ENCODE data around the gene RTN4. TPM values are rescaled to one million over a fixed set of nuclear protein-coding genes. Genes with fewer than 3 reads are reported as not detected.
A peak's percentile ranks its signal among the peaks of the same experiment; 100 is the strongest.
"Not testable (repeated sequence)": the region's sequence is repeated elsewhere in the genome, so short reads cannot be mapped to it uniquely, and the experiment has no call there.

RTN4 gene
- total RNA-seq, 4 donors from 2014 or later = 183 to 259 (median 244) TPM

GRCh38 chr2:55056024-55056521 lies 5.8 kb upstream of the RTN4 start:
- H3K36me3 ChIP-seq = no peaks in the 10 kb centered on the region
- H3K27ac ChIP-seq = peak overlapping the region in 1 of 4 donors; percentile 37
- intact Hi-C loops (cut with DNase I; ENCODE audit: low total_unique reads) (no loop called here), in situ Hi-C loops (cut with MboI; ENCODE audit: low sequenced_read_pairs in 4 of 4) (no loop called here)
- DNase-seq = peak; percentile 33 to 66
- ATAC-seq = peak; percentile 60 to 62
- no peak overlapping the region for H3K4me3 ChIP-seq
- no peaks in the 10 kb centered on the region for H3K27me3 ChIP-seq
- TF ChIP-seq, protein P1, sequence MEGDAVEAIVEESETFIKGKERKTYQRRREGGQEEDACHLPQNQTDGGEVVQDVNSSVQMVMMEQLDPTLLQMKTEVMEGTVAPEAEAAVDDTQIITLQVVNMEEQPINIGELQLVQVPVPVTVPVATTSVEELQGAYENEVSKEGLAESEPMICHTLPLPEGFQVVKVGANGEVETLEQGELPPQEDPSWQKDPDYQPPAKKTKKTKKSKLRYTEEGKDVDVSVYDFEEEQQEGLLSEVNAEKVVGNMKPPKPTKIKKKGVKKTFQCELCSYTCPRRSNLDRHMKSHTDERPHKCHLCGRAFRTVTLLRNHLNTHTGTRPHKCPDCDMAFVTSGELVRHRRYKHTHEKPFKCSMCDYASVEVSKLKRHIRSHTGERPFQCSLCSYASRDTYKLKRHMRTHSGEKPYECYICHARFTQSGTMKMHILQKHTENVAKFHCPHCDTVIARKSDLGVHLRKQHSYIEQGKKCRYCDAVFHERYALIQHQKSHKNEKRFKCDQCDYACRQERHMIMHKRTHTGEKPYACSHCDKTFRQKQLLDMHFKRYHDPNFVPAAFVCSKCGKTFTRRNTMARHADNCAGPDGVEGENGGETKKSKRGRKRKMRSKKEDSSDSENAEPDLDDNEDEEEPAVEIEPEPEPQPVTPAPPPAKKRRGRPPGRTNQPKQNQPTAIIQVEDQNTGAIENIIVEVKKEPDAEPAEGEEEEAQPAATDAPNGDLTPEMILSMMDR (IDR thresholded peaks at IDR 0.05 in 4 of 5, conservative IDR thresholded peaks at IDR 0.05 in 1 of 5) = no peak
- TF ChIP-seq POLR2A (IDR thresholded peaks at IDR 0.05) = no peak
- H3K9me3 ChIP-seq = no peaks in the 10 kb centered on the region
- peaks cover 13 to 16% of the 10 kb centered on the region in 2 donors for H3K4me1 ChIP-seq

DNA sequence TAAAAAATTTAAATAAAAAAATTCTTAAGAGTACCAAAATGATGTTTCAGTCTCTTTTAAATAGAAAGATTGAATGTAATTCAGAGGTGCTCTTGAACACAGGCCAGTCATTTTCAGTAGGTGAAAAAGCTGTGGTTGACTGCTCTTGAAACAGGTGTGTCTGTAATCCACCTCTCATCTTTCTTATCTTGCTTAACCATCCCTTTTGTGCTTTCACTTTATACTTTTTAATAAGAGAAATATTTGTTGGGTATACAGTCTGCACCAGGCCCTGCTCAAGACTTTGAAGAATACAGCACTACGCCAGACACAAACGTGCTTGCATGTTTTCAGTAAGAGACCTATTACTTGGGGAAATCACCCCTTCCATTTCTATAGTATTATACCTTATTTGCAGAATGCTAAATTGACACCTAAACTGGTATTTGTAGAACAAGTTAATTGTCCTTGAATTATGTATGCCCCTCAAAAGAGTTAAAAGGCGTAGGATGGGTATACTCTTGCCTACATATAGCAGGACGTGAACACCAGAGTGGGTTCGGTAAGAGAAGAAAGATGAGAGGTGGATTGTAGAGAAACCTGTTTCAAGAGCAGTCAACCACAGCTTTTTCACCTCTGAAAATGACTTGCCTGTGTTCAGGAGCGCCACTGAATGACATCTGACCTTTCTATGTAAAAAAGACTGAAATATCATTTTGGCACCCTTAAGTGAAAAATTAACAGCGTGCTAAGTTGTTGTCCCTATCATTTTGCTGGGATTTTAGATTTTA lies 4.0 kb upstream of the RTN4 start:
- in situ Hi-C loops (cut with MboI; ENCODE audit: low sequenced_read_pairs in 4 of 4) (no loop called here), intact Hi-C loops (cut with DNase I; ENCODE audit: low total_unique reads) (no loop called here)
- peaks cover 0 to 2% (median 0%) of the 10 kb centered on the region in 3 donors for H3K27me3 ChIP-seq
- H3K36me3 ChIP-seq = no peaks in the 10 kb centered on the region
- H3K4me1 ChIP-seq = peaks cover 8 to 13% of the 10 kb centered on the region in 2 donors
- no peak for TF ChIP-seq POLR2A (IDR thresholded peaks at IDR 0.05)
- TF ChIP-seq, protein P1 (IDR thresholded peaks at IDR 0.05 in 4 of 5, conservative IDR thresholded peaks at IDR 0.05 in 1 of 5) = no peak
- no peak for DNase-seq
- ATAC-seq = no peak
- no peak overlapping the region for H3K4me3 ChIP-seq
- H3K27ac ChIP-seq = no peak overlapping the region
- no peaks in the 10 kb centered on the region for H3K9me3 ChIP-seq

DNA sequence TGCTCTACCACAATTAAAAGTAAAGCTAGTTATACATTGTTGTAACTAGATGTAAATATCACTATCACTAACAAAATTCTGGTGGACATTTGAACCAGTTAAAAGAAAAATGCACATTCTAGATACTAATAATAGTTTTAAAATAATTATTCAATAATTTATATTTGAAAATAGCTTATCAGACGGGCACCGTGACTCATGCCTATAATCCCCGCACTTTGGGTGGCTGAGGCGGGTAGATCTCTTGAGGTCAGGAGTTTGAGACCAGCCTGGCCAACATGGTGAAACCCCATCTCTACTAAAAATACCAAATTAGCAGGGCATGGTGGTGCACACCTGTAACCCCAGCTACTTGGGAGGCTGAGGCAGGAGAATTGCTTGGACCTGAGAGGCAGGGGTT lies 3.0 kb upstream of the RTN4 start:
- in situ Hi-C loops (cut with MboI; ENCODE audit: low sequenced_read_pairs in 4 of 4); H3K4me3 ChIP-seq; intact Hi-C loops (cut with DNase I; ENCODE audit: low total_unique reads); H3K27me3 ChIP-seq; H3K9me3 ChIP-seq; H3K27ac ChIP-seq; ATAC-seq; DNase-seq; H3K36me3 ChIP-seq: not testable (repeated sequence)
- H3K4me1 ChIP-seq = peaks cover 9 to 13% of the 10 kb centered on the region in 2 donors

DNA sequence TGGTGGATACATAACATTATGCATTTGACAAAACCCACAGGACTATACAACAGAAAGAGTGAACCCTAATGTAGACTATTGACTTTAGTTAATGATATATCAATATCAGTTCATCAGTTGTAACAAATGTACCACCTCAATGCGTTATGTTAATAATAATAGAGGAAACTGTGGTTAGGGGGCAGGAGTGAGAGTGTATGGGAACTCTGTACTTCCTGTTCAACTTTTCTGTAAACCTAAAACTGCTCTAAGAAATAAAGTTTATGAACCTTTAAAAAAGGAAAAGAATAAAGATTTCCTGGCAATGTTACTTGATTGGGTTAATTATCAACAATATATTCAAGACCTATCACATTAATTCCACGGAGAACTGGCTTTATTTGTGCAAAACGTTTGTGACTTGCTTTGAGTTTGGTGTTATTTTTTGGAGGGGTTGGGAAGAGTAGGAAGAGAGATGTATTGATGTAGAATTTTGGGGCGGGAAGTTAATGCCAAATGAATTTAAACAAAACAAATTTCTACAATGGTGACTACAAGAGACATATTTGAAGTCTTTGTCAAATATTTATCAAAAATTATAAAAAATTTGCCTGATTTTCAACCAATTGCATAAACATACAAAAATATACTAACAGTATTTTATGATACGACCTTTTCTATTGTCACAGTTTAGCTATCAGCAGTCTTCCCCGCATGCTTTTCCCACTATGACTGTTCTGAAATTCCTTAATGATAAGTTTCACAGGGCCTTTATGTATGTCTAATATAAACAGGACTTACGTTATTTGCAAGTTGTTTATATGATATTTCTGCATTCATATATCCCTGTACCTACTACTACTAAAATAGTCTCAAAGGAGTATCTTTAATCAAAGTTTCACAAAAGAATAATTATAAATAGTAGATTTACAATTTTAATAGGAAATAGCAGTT lies 2.1 kb upstream of the RTN4 start:
- peaks cover 14 to 18% of the 10 kb centered on the region in 2 donors for H3K4me1 ChIP-seq
- intact Hi-C loops (cut with DNase I; ENCODE audit: low total_unique reads) = no loop called here

More for the DNA sequence above, 2.1 kb upstream of the RTN4 start:
- Histone ChIP-seq H3K4me3 (no peak overlapping the region), H3K27me3 (peaks cover 0 to 4% (median 0%) of the 10 kb centered on the region in 3 donors), H3K9me3 (no peaks in the 10 kb centered on the region), H3K36me3 (no peaks in the 10 kb centered on the region), H3K27ac (peak overlapping the region in 2 of 4 donors; percentile 96)
- in situ Hi-C loops (cut with MboI; ENCODE audit: low sequenced_read_pairs in 4 of 4) = no loop called here
- no peak for TF ChIP-seq POLR2A (IDR thresholded peaks at IDR 0.05)
- TF ChIP-seq, protein P1 (IDR thresholded peaks at IDR 0.05 in 4 of 5, conservative IDR thresholded peaks at IDR 0.05 in 1 of 5) = no peak
- no peak for DNase-seq
- no peak for ATAC-seq

All from gastrocnemius medialis (tissue), 4 donors.